MM.1S (cell line): ENCODE data around the gene AGER.

Experiments
- DNase-seq: peaks from one replicate; pipeline ENCODE4 v3.0.0-alpha.2; 2015
- H2AFZ ChIP-seq: fragments of 300-600 bp; sonication (generic); 2 replicates; pipeline ENCODE4 v1.6.0; 2016; ENCODE audit warnings: antibody characterized with exemption, low read length
- H3F3A ChIP-seq: fragments of 300-600 bp; sonication (generic); 2 replicates; pipeline ENCODE4 v1.6.1; 2016; ENCODE audit warnings: mild to moderate bottlenecking, antibody characterized with exemption, low read length, moderate library complexity, mixed read lengths; ENCODE audit not compliant: insufficient read depth
- H3K27ac ChIP-seq: fragments of 300-600 bp; sonication (generic); 2 replicates; pipeline ENCODE4 v1.5.1; 2016; ENCODE audit warnings: mild to moderate bottlenecking, low read length
- H3K27me3 ChIP-seq: fragments of 300-600 bp; sonication (generic); replicated peaks from 2 replicates; pipeline ENCODE4 v1.6.0; 2016; ENCODE audit warnings: low read length; ENCODE audit not compliant: insufficient read depth
- H3K36me3 ChIP-seq: fragments of 300-600 bp; sonication (generic); replicated peaks from 2 replicates; pipeline ENCODE4 v1.6.1; 2016; ENCODE audit warnings: mild to moderate bottlenecking, low read length, mixed read lengths; ENCODE audit not compliant: insufficient read depth
- H3K4me1 ChIP-seq: fragments of 300-600 bp; sonication (generic); 2 replicates; pipeline ENCODE4 v1.6.1; 2016; ENCODE audit warnings: low read length, mixed read lengths
- H3K4me2 ChIP-seq: fragments of 300-600 bp; sonication (generic); 2 replicates; pipeline ENCODE4 v1.6.0; 2016; ENCODE audit warnings: low read depth, low read length
- H3K4me3 ChIP-seq: fragments of 300-600 bp; sonication (generic); 2 replicates; pipeline ENCODE4 v1.5.1; 2016; ENCODE audit warnings: low read length, mixed read lengths
- H3K79me2 ChIP-seq: fragments of 300-600 bp; sonication (generic); 2 replicates; pipeline ENCODE4 v1.6.1; 2016; ENCODE audit warnings: mixed run types, low read length, mixed read lengths
- H3K9ac ChIP-seq: fragments of 300-600 bp; sonication (generic); 2 replicates; pipeline ENCODE4 v1.6.1; 2016; ENCODE audit warnings: low read length, mixed read lengths
- H3K9me2 ChIP-seq: fragments of 300-600 bp; sonication (generic); replicated peaks from 2 replicates; pipeline ENCODE4 v1.6.1; 2016; ENCODE audit warnings: mild to moderate bottlenecking, low read length, mixed read lengths; ENCODE audit not compliant: insufficient read depth
- H3K9me3 ChIP-seq: fragments of 300-600 bp; sonication (generic); replicated peaks from 2 replicates; pipeline ENCODE4 v1.6.1; 2016; ENCODE audit warnings: mild to moderate bottlenecking, low read length, mixed read lengths; ENCODE audit not compliant: insufficient read depth
- H4K20me1 ChIP-seq: fragments of 300-600 bp; sonication (generic); 2 replicates; pipeline ENCODE4 v1.6.1; 2016; ENCODE audit warnings: mild to moderate bottlenecking, low read length, moderate library complexity, mixed read lengths; ENCODE audit not compliant: insufficient read depth
- CTCF ChIP-seq: fragments of 300-600 bp; sonication (generic); IDR thresholded peaks from 2 replicates; pipeline ENCODE4 v1.5.1; 2016; ENCODE audit warnings: antibody characterized with exemption, low read length, mixed read lengths
- EZH2 ChIP-seq: fragments of 300-600 bp; sonication (generic); optimal IDR thresholded peaks from 2 replicates; pipeline ENCODE3; 2017; ENCODE audit warnings: low read depth, mild to moderate bottlenecking, antibody characterized with exemption, low read length, mixed read lengths
- EZH2phosphoT487 ChIP-seq: fragments of 300-600 bp; sonication (generic); IDR thresholded peaks from 2 replicates; pipeline ENCODE4 v1.6.1; 2018; ENCODE audit warnings: antibody characterized with exemption, low read length

The AGER gene

GRCh38 chr6:32177788-32178546 is 6.1 kb downstream of the AGER start, which contains the start of gene RNF5:
Gene RNF5, plus strand, starts transcription at chr6:32178405. Its CDS starts 107 bp downstream, at chr6:32178512.
- no peaks in the 10 kb centered on the region for H3K9me3 ChIP-seq
- DNase-seq: peak; percentile 99
- peak within 1 kb of the TSS; percentile 70 for H3K9ac ChIP-seq
- H3K4me3 ChIP-seq: peak within 1 kb of the TSS; percentile 82
- H2AFZ ChIP-seq: peak within 1 kb of the TSS; percentile 79
- H3F3A ChIP-seq: peaks cover 19% of the 10 kb centered on the region
- no peaks in the 10 kb centered on the region for H3K36me3 ChIP-seq
- peaks cover 21% of the 10 kb centered on the region for H3K4me1 ChIP-seq
- H3K4me2 ChIP-seq: peak within 1 kb of the TSS; percentile 97
- no peaks in the 10 kb centered on the region for H3K27me3 ChIP-seq
- TF ChIP-seq EZH2: no peak
- TF ChIP-seq CTCF: no peak
- TF ChIP-seq EZH2phosphoT487: no peak
- H4K20me1 ChIP-seq: no peaks in the 10 kb centered on the region
- peaks cover 17% of the 10 kb centered on the region for H3K79me2 ChIP-seq
- H3K9me2 ChIP-seq: no peaks in the 10 kb centered on the region
- peak within 1 kb of the TSS; percentile 96 for H3K27ac ChIP-seq

GRCh38 chr6:32177183-32177787 is 6.8 kb downstream of the AGER start:
- DNase-seq: peak; percentile 53
- Histone ChIP-seq H3K27ac (peak overlapping the region; percentile 96), H3F3A (peaks cover 19% of the 10 kb centered on the region), H3K9me3 (no peaks in the 10 kb centered on the region), H3K4me2 (peak overlapping the region; percentile 97), H3K9me2 (no peaks in the 10 kb centered on the region), H4K20me1 (no peaks in the 10 kb centered on the region), H3K9ac (peak overlapping the region; percentile 70), H3K79me2 (peaks cover 17% of the 10 kb centered on the region), H2AFZ (peak overlapping the region; percentile 79), H3K4me1 (peaks cover 21% of the 10 kb centered on the region), H3K36me3 (no peaks in the 10 kb centered on the region), H3K4me3 (peak overlapping the region; percentile 82), H3K27me3 (no peaks in the 10 kb centered on the region)
- no peak for TF ChIP-seq EZH2phosphoT487
- TF ChIP-seq EZH2: no peak
- no peak for TF ChIP-seq CTCF

GRCh38 chr6:32176476-32177182 is 7.4 kb downstream of the AGER start:
- no peaks in the 10 kb centered on the region for H3K9me2 ChIP-seq
- no peaks in the 10 kb centered on the region for H3K36me3 ChIP-seq
- peak overlapping the region; percentile 70; the same call in 1 of the 2 replicates for H3K9ac ChIP-seq
- peak overlapping the region; percentile 79 for H2AFZ ChIP-seq
- H3K9me3 ChIP-seq: no peaks in the 10 kb centered on the region
- H4K20me1 ChIP-seq: no peaks in the 10 kb centered on the region
- TF ChIP-seq EZH2: no peak
- TF ChIP-seq CTCF: no peak
- TF ChIP-seq EZH2phosphoT487: no peak
- no peak for DNase-seq
- H3K4me3 ChIP-seq: peak overlapping the region; percentile 82
- peaks cover 21% of the 10 kb centered on the region for H3K4me1 ChIP-seq
- H3K27me3 ChIP-seq: no peaks in the 10 kb centered on the region
- H3K79me2 ChIP-seq: peaks cover 17% of the 10 kb centered on the region
- peaks cover 19% of the 10 kb centered on the region for H3F3A ChIP-seq
- H3K4me2 ChIP-seq: peak overlapping the region; percentile 97
- H3K27ac ChIP-seq: peak overlapping the region; percentile 96; the same call in 1 of the 2 replicates
